Testis (tissue), 2 donors: ENCODE results near the gene EFCAB14.
"Not testable (repeated sequence)": the region's sequence is repeated elsewhere in the genome, so short reads cannot be mapped to it uniquely, and the experiment has no call there.

Experiments used
- CTCF ChIP-seq, 3 experiments: fragments of 450-650 bp in 2 of 3; fragments of 200-600 bp in 1 of 3; sonication (generic) in 1 of 3; IDR thresholded peaks; one replicate each; pipeline ENCODE4 v1.5.1; 2016 to 2019; ENCODE audit warnings: antibody characterized with exemption in 3 of 3, mild to moderate bottlenecking in 2 of 3, moderate library complexity in 1 of 3
- POLR2A ChIP-seq: fragments of 450-650 bp; IDR thresholded peaks from one replicate; pipeline ENCODE4 v1.6.1; 2017; ENCODE audit warnings: antibody characterized with exemption, mild to moderate bottlenecking, moderate library complexity

GRCh38 chr1:46720319-46720718 lies 1.4 kb upstream of the EFCAB14 start:
- TF ChIP-seq CTCF (IDR thresholded peaks at IDR 0.05); POLR2A: not testable (repeated sequence)
